ENCODE results near the gene EMC8. TPM values are rescaled to one million over a fixed set of nuclear protein-coding genes. Genes with fewer than 3 reads are reported as not detected.

EMC8 gene
- total and polyA plus RNA-seq, 2 experiments from 2014 or later, result 51.1 to 69.4 TPM

GRCh38 chr16:85778873-85779272, 20.5 kb downstream of the EMC8 start:
- Histone ChIP-seq H3K27ac (ENCODE audit: low read depth) (no peak overlapping the region), H3K79me2 (replicated peaks; ENCODE audit: insufficient read depth) (peaks cover 4% of the 10 kb centered on the region; the same call in 1 of the 2 replicates), H3K4me1 (ENCODE audit: insufficient read depth) (no peaks in the 10 kb centered on the region), H3K4me2 (no peak overlapping the region), H3K9me2 (ENCODE audit: insufficient read depth) (no peaks in the 10 kb centered on the region), H3K4me3 (no peak overlapping the region), H4K20me1 (replicated peaks; ENCODE audit: insufficient read depth) (peaks cover 11% of the 10 kb centered on the region), H2AFZ (no peak overlapping the region), H3K36me3 (ENCODE audit: insufficient read depth) (peaks cover 26% of the 10 kb centered on the region), H3F3A (replicated peaks; ENCODE audit: low read depth) (no peaks in the 10 kb centered on the region), H3K27me3 (ENCODE audit: insufficient read depth) (no peaks in the 10 kb centered on the region)
- H3K27me3 Mint-ChIP-seq (ENCODE audit: insufficient read depth, low read depth, poor library complexity), result peaks cover 5% of the 10 kb centered on the region
- H3K4me3 Mint-ChIP-seq, result no peak overlapping the region
- H3K9me3 Mint-ChIP-seq, result no peaks in the 10 kb centered on the region
- TF ChIP-seq CREB1 (CRISPR knock-in tag; IDR thresholded peaks at IDR 0.05; ENCODE audit: low read depth), result no peak
- H3K36me3 Mint-ChIP-seq (ENCODE audit: low read depth), result peaks cover 45% of the 10 kb centered on the region
- no peaks in the 10 kb centered on the region for H3K4me1 Mint-ChIP-seq
- ATAC-seq, result no peak
- H3K27ac Mint-ChIP-seq, result no peak overlapping the region
- DNase-seq (ENCODE audit: low spot score), result no peak

DNA sequence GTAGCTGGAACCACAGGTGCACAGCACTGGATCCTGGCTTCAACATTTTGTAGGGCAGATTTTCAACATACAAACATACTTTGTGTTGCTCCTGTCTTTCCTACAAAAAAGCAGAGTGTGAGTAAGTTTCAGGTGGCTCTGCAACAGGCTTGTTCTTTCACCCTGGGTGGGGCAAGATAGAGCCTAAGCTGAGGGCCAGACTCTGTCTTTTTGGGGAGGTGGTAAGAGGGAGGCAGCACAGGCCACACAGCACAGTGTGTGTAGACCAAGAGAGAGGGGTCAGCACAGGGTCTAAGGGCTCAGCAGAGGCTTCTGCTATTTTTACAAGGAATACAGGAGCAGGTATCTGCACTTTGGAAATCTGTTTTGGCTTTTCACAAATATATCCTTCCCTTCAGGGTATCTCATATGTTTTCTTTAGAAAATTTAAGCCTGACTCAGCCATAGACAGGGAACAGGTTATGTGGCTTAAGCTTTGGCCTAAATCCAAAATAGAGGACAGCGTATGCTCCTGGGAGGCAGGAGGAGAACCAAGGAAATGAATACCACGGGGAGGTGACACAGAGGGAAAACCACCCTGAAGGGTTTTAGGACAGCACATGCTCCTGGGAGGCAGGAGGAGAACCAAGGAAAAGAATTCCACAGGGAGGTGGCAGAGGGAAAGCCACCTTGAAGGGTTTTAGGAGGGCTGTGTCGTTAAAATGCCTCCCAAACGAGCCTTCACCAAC, 21.6 kb downstream of the EMC8 start:
- no peak for DNase-seq (ENCODE audit: low spot score)
- TF ChIP-seq NANOG (IDR thresholded peaks at IDR 0.05; ENCODE audit: borderline replicate concordance) (no peak), ZNF114 (CRISPR knock-in tag; IDR thresholded peaks at IDR 0.05) (no peak), POLR2AphosphoS5 (IDR thresholded peaks at IDR 0.05; ENCODE audit: low read depth) (no peak), CTCF (conservative IDR thresholded peaks at IDR 0.05; ENCODE audit: low read depth in 2 of 2) (no peak), JUNB (IDR thresholded peaks at IDR 0.05; ENCODE audit: unreplicated experiment) (no peak)
- no peak overlapping the region for H3K4me2 ChIP-seq
- no peaks in the 10 kb centered on the region for H3K4me1 Mint-ChIP-seq
- no peaks in the 10 kb centered on the region for H3K4me1 ChIP-seq (ENCODE audit: insufficient read depth)
- H4K20me1 ChIP-seq (replicated peaks; ENCODE audit: insufficient read depth), result peaks cover under 1% of the 10 kb centered on the region
- H3K9me3 Mint-ChIP-seq, result no peaks in the 10 kb centered on the region
- H2AFZ ChIP-seq, result no peak overlapping the region
- no peaks in the 10 kb centered on the region for H3K27me3 ChIP-seq (ENCODE audit: insufficient read depth)
- no peak for ATAC-seq
- no peaks in the 10 kb centered on the region for H3K9me2 ChIP-seq (ENCODE audit: insufficient read depth)
- peaks cover 5% of the 10 kb centered on the region for H3K27me3 Mint-ChIP-seq (ENCODE audit: insufficient read depth, low read depth, poor library complexity)
- H3K27ac Mint-ChIP-seq, result no peak overlapping the region
- H3F3A ChIP-seq (replicated peaks; ENCODE audit: low read depth), result 0 out of 2 replicates have a peak, but pooled peaks cover 2% of the 10 kb centered on the region
- no peak overlapping the region for H3K4me3 Mint-ChIP-seq
- H3K27ac ChIP-seq (ENCODE audit: low read depth), result no peak overlapping the region
- peaks cover 40% of the 10 kb centered on the region for H3K36me3 Mint-ChIP-seq (ENCODE audit: low read depth)
- H3K79me2 ChIP-seq (replicated peaks; ENCODE audit: insufficient read depth), result no peaks in the 10 kb centered on the region
- peaks cover 26% of the 10 kb centered on the region for H3K36me3 ChIP-seq (ENCODE audit: insufficient read depth)
- H3K4me3 ChIP-seq, result no peak overlapping the region

GRCh38 chr16:85774811-85775210, 24.5 kb downstream of the EMC8 start:
- Mint-ChIP-seq H3K4me1 (no peaks in the 10 kb centered on the region), H3K4me3 (no peak overlapping the region), H3K9me3 (no peaks in the 10 kb centered on the region), H3K27ac (no peak overlapping the region), H3K36me3 (ENCODE audit: low read depth) (peaks cover 29% of the 10 kb centered on the region), H3K27me3 (ENCODE audit: insufficient read depth, low read depth, poor library complexity) (peaks cover 5% of the 10 kb centered on the region)
- Histone ChIP-seq H3K9me2 (ENCODE audit: insufficient read depth) (no peaks in the 10 kb centered on the region), H3K36me3 (ENCODE audit: insufficient read depth) (peaks cover 17% of the 10 kb centered on the region), H3F3A (replicated peaks; ENCODE audit: low read depth) (0 out of 2 replicates have a peak, but pooled peaks cover 2% of the 10 kb centered on the region), H3K4me1 (ENCODE audit: insufficient read depth) (no peaks in the 10 kb centered on the region), H3K27ac (ENCODE audit: low read depth) (no peak overlapping the region), H3K79me2 (replicated peaks; ENCODE audit: insufficient read depth) (no peaks in the 10 kb centered on the region), H3K4me2 (no peak overlapping the region), H2AFZ (no peak overlapping the region), H4K20me1 (replicated peaks; ENCODE audit: insufficient read depth) (no peaks in the 10 kb centered on the region; the same call in none of the 2 replicates), H3K4me3 (no peak overlapping the region), H3K27me3 (ENCODE audit: insufficient read depth) (no peaks in the 10 kb centered on the region)
- DNase-seq (ENCODE audit: low spot score), result no peak
- ATAC-seq, result no peak
- TF ChIP-seq STAT1 (IDR thresholded peaks at IDR 0.05; ENCODE audit: unreplicated experiment), result no peak
- no peak for TF ChIP-seq ZNF114 (CRISPR knock-in tag; IDR thresholded peaks at IDR 0.05)
- TF ChIP-seq EZH2 (IDR thresholded peaks at IDR 0.05; ENCODE audit: low read depth, unreplicated experiment), result no peak
- no peak for TF ChIP-seq ETS1 (IDR thresholded peaks at IDR 0.05)
- TF ChIP-seq, protein P1, sequence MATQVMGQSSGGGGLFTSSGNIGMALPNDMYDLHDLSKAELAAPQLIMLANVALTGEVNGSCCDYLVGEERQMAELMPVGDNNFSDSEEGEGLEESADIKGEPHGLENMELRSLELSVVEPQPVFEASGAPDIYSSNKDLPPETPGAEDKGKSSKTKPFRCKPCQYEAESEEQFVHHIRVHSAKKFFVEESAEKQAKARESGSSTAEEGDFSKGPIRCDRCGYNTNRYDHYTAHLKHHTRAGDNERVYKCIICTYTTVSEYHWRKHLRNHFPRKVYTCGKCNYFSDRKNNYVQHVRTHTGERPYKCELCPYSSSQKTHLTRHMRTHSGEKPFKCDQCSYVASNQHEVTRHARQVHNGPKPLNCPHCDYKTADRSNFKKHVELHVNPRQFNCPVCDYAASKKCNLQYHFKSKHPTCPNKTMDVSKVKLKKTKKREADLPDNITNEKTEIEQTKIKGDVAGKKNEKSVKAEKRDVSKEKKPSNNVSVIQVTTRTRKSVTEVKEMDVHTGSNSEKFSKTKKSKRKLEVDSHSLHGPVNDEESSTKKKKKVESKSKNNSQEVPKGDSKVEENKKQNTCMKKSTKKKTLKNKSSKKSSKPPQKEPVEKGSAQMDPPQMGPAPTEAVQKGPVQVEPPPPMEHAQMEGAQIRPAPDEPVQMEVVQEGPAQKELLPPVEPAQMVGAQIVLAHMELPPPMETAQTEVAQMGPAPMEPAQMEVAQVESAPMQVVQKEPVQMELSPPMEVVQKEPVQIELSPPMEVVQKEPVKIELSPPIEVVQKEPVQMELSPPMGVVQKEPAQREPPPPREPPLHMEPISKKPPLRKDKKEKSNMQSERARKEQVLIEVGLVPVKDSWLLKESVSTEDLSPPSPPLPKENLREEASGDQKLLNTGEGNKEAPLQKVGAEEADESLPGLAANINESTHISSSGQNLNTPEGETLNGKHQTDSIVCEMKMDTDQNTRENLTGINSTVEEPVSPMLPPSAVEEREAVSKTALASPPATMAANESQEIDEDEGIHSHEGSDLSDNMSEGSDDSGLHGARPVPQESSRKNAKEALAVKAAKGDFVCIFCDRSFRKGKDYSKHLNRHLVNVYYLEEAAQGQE (IDR thresholded peaks at IDR 0.05; ENCODE audit: unreplicated experiment), result no peak
- no peak for TF ChIP-seq EZH2phosphoT487 (IDR thresholded peaks at IDR 0.05; ENCODE audit: unreplicated experiment)
- TF ChIP-seq JUNB (IDR thresholded peaks at IDR 0.05; ENCODE audit: unreplicated experiment), result no peak
- TF ChIP-seq ZNF331 (CRISPR knock-in tag; IDR thresholded peaks at IDR 0.05; ENCODE audit: low read depth), result no peak

All from GM23338 (cell line).